GDM1 (cell line): ENCODE measurements around the gene SPNS3.
A peak's percentile ranks its signal among the peaks of the same experiment; 100 is the strongest.

Experiments
- DNase-seq: peaks from one replicate; lab custom pipeline; 2025; lab: John Stamatoyannopoulos, UW

Gene SPNS3

GRCh38 chr17:4433515-4434031 is at the start of gene SPNS3:
Gene SPNS3, plus strand, starts transcription at chr17:4433940. Its CDS starts 28 bp downstream, at chr17:4433968.
- DNase-seq: peak; percentile 85

DNA sequence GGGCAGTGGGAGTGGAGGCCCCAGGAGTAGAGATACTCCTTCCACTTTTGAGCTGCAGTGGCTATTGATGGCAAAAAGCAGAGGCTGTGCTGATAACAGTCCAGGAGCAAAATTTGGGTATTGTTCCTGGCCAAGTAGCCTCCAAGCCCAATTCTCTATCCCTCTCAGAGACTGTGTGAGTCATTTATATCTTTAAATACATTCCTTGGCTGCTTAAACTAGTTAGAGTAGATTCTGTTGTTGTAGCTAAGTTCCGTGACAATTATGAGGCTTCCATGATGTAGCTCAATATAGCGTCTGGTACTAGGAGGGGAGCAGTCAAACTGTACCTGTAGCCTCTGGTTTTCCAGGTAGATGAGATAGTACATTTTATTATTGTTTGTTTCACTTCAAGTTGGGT is 47.3 kb upstream of the SPNS3 start:
- no peak for DNase-seq

DNA sequence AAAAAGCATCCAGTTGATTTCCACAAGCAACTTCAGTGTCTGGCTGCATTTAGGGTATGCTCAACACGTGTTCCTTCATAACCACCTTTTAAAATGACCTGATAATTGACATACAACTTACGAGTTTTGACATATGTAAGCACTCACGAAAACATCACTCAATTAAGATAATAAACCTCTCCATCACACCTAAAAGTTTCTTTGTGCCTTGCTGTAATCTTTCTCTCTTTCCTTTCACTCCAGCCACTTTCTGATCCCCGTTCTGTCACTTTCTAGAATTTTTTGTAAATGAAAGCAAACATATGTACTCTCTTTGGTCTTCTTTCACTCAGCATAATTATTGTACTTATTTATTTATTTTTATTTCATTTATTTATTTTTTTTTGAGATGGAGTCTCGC is 46.6 kb upstream of the SPNS3 start:
- DNase-seq: no peak

GRCh38 chr17:4389079-4389478 is 44.7 kb upstream of the SPNS3 start:
- DNase-seq: no peak

- DNase-seq: no peak
These were observed 39.9 kb upstream of the SPNS3 start for GRCh38 chr17:4393806-4394205.

DNA sequence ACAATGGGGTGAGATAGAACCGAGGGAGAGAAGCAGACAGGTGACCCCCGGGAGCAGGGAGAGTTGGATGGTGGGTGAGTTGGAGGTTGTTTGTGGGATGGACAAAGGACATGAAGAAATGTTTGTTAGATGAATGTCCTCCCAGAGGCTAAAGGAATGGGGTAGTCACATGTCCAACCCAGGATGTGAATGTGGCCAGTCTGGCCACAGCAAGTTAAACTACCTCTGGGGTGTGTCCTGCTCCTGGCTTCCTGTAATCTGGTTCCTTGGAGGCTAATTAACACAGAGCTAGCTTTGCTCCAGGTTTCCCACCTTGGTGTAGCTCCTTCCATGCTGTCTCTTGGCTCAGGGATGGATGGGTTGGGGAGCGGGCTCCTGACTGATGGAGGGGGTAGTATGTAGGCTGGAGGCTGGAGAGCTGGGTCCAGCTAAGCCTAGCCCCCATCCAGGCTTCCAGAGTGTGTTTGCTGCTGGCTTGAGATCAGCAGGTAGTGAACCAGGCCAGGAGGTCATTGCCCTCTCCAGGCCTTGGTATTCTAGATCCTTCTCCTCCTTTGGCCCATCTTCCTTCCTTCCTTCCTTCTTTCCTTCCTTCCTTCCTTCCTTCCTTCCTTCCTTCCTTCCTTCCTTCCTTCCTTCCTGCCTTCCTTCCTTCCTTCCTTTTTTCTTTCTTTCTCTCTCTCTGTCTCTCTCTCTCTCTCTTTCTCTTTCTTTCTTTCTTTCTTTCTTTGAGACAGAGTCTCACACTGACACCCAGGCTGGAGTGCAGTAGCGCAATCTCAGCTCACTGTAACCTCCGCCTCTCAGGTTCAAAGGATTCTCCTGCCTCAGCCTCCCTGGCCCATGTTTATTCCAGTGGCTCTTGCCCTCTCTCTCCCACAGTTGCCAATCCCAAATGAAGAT is 39.3 kb upstream of the SPNS3 start:
- DNase-seq: no peak

DNA sequence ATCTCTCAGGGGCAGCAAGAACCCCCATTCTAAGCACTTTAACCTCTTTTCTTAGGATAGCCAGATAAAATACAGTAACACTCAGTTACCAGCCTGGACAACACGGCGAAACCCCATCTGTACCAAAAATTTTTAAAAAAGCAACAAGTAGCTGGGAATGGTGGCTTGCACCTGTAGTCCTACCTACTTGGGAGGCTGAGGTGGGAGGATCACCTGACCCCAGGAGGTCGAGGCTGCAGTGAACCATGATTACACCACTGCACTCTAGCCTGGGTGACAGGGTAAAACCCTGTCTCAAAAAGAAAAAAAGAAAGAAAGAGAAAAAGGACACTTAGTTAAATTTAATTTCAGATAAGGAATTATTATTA is 38.6 kb upstream of the SPNS3 start:
- DNase-seq: no peak

DNA sequence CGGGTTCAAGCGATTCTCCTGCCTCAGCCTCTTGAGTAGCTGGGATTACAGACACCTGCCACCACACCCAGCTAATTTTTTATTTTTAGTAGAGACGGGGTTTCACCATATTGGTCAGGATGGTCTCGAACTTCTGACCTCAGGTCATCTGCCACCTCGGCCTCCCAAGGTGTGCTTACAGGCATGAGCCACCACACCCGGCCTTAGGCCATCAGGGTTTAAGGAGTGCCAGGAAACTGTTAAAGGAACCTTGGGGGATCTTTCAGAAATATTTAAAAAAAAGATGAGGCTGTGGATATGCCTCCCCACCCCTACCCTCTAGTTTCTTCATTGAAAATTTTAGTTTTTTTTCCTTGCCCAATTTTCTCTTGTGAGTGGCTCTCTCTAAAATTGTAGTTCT is 35.9 kb upstream of the SPNS3 start:
- DNase-seq: no peak

- DNase-seq: no peak
These were observed 28.6 kb upstream of the SPNS3 start for GRCh38 chr17:4405038-4405669.

DNA sequence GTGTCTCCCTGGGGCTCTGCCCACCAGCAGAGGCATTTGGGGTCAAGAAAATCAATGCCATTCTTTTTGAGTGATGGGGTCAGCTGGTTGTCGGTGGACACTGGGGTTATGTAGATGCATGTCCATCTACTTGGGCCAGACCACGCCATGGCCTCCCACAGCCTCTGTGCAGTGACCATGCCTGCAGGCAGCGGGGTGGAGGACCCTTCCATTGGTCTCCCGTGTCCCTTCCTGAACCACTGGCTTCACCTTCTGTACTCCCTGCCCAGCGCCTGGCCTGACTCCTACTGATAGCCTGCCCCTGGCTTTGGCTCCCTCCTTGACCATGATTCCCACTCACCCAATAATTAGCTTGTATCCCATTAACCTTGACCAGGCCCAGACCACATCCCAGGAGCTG is 28.0 kb upstream of the SPNS3 start:
- DNase-seq: no peak

DNA sequence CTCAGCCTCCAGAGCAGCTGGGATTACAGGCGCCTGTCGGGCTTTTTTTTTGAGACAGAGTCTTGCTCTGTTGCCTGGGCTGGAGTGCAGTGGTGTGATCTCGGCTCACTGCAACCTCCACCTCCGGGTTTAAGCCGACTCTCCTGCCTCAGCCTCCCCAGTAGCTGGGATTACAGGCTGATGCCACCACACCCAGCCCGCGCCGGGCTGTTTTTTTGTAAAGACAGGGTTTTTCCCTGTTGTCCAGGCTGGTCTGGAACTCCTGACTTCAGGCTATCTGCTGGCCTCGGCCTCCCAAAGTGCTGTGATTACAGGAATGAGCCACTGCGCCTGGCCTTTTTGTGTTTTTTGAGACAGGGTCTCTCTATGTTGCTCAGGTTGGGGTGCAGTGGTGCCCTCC is 27.4 kb upstream of the SPNS3 start:
- DNase-seq: no peak

GRCh38 chr17:4407216-4407615 is 26.5 kb upstream of the SPNS3 start:
- DNase-seq: no peak

- no peak for DNase-seq
These were observed 25.9 kb upstream of the SPNS3 start for GRCh38 chr17:4407851-4408250.

- DNase-seq: no peak
These were observed 24.1 kb upstream of the SPNS3 start for GRCh38 chr17:4409659-4410058.

- DNase-seq: no peak
These were observed 22.5 kb upstream of the SPNS3 start for GRCh38 chr17:4411201-4411600.

- DNase-seq: peak; percentile 84
These were observed 20.6 kb upstream of the SPNS3 start for GRCh38 chr17:4412933-4413831.

GRCh38 chr17:4417129-4417667 is 16.5 kb upstream of the SPNS3 start:
- no peak for DNase-seq

DNA sequence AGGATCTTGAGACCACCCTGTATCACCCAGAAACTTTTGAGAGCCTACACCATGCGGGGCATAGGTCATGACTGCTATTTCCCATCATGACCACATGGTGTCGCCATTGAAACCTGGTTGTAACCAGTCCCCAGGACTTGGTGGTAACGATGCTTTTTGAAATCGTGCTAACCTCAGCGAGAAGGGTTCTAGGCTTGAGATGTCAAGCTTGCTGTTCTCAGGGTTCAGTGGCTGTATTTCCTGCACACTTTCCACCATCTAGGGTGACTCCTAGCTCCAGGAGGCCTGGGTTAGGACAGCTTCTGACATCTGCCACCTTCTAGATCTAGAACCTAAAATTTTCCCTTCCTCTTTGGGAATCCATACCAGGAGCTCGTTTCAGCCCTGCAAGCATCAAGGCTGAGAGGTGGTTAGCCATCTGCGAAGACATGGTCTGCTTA is 13.0 kb upstream of the SPNS3 start:
- peak; percentile 77 for DNase-seq

GRCh38 chr17:4422864-4423263 is 10.9 kb upstream of the SPNS3 start:
- no peak for DNase-seq

- no peak for DNase-seq
These were observed 8.3 kb upstream of the SPNS3 start for GRCh38 chr17:4425398-4425797.

GRCh38 chr17:4426499-4427208 is 7.1 kb upstream of the SPNS3 start:
- no peak for DNase-seq
